HG03139 (cell line): Measurements from ENCODE around the gene SOCS7.
"Not testable (repeated sequence)": the region's sequence is repeated elsewhere in the genome, so short reads cannot be mapped to it uniquely, and the experiment has no call there.

Experiments used
- ATAC-seq: cut with Tn5 transposase; IDR thresholded peaks from one replicate; pipeline ENCODE4 v1.9.1; 2021; ENCODE audit not compliant: unreplicated experiment

Gene SOCS7

GRCh38 chr17:38437313-38437712 is 85.7 kb downstream of the SOCS7 start:
- not testable (repeated sequence) for ATAC-seq

GRCh38 chr17:38439436-38439835 is 87.8 kb downstream of the SOCS7 start:
- ATAC-seq, result no peak

DNA sequence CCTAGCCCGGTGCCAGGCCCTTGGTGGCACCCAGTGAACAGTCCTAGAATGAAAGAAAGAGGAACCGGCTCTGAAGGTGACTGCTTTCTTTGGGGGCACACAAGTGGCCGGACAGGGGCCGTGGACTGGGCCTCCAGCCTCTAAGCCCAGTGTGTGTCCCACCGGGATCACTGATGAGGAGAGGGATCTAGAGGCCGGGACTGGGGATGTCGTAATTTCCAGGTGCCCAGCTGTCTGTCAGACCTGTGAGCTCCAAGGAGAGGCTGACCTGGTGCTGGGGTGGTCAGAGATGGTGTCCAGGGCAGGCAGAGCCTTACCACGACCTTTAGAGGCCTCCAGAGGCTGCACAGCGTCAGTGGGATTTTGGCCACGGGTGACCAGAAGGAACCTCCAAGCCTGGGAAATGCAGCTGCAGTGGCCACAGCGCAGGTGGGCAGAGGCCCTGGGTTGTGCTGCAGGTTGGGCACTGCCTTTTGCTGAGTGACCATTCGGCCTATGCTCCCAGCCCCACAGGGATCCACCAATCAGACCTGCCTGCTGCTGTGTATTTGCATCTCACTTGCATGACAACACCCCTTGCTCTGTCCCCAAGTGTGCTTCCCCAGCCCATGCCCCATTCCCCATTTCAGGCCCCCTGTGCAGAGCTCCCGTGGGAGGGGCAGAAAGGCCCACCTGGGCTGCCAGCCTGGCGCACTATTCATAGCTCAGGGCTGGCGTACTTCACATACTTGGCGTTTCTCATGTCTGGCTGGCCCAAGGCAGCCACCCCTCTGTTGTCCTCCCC is 89.2 kb downstream of the SOCS7 start:
- no peak for ATAC-seq

DNA sequence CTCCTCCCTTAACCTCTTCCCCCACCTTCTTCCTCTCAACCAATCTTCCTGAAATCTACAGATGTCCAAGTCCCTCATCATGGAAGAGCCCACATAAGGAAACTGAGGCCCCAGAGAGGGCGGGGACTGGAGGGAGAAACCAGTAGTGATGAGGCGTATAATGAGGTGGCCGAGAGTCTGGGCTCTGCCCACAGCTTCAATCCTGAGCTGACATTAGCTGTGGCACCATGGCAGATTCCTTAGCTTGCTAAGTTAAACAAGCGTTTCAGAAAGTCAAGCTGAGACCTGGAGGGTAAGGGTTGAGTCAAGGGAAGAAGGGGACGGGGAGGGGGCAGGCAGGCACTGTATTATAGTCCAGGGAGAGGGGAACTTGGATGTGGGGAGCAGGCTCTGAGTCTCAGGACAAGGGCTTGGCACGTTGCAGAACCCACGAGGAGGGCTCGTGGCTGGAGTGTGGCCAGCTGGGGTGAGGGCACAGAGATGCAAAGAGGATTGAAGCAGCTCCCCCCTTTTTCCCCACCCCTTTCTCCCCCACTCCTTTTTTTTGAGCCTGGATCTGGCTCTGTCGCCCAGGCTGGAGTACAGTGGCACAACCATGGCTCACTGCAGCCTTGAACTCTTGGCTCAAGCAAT is 89.9 kb downstream of the SOCS7 start:
- no peak for ATAC-seq

GRCh38 chr17:38442548-38442947 is 90.9 kb downstream of the SOCS7 start:
- no peak for ATAC-seq

- ATAC-seq, result no peak
Observed at GRCh38 chr17:38443356-38444031, 91.8 kb downstream of the SOCS7 start.

DNA sequence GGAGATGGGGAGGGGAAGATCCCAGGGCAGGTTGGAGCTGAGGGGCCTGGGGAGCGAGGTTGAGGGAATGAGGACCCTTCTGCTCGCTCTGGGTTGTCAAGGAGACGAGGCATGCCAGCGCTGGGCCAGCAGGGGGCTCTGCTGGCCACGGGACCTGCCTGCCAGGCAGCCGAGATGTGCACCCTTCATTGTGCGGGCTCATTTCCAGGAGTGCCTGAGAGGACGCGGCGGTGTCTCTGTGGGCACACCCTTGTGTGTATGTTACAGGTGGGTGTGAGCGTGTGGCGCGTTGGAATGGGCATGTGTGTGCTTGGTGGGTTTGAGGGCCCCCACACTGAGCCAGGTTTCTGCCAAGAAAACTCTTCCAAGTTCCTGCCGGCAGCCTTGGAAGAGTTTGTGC is 92.5 kb downstream of the SOCS7 start:
- ATAC-seq, result no peak

- ATAC-seq, result no peak
Observed at GRCh38 chr17:38447502-38448085, 96.0 kb downstream of the SOCS7 start.

GRCh38 chr17:38448208-38448771 is 96.6 kb downstream of the SOCS7 start:
- no peak for ATAC-seq

DNA sequence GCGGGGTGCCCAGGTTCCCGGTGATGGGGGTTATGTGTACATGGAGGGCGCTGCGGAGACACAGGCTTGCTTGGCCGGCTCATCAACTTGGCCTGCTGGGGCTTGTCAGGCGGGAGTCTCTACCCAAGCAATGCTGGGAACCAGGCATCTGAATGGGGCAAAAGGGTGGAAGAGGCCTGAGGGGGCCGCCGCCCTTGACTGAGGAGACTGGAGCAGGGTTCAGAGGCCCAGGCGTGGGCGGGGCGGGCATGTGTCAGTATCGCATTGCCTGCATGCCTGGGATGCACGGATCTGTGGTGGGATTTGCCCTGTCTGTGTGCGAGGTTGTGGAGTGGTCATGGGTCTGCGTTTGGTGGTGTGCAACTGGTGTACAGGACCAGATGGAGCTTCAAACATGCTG is 97.7 kb downstream of the SOCS7 start:
- ATAC-seq, result no peak

GRCh38 chr17:38450557-38451029 is 98.9 kb downstream of the SOCS7 start:
- no peak for ATAC-seq

DNA sequence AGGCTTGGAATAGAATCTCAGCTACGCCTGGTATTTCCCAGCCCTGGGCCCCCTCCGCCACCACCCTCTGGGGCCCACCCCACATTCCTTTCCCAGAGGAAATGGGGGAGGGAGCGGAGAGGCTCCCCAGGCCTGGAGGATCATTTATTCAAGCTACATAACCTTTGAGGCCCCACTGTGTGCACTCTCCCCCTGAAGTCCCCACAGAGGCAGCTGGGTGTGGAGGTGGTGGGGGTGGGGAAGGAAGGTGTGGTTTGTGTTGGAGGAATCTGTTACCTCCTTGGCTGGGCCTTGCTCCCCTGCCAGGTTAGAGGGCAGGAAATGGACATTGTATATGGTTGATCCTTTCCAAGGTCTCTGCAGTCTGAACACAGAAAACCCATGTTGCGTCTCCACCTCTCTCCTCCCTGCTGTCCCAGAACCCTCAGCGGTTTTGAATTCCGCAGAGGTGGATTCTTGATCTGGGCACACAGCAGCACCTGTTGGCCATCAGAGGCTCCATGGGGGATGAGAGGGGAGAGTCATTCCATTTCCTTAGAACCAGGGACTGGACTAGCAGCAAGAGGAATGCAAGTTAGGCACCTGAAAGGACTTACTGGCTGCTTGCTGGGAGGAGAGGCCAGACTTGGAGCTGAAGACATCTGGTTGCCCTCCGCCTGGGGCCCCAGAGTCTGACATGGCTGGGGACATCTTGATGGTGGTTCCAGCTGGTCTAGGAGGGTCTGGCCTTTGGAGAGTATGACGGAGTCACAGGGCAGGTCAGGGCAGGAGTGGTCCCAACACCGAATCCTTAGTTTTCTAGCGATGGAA is 99.6 kb downstream of the SOCS7 start:
- ATAC-seq, result no peak

DNA sequence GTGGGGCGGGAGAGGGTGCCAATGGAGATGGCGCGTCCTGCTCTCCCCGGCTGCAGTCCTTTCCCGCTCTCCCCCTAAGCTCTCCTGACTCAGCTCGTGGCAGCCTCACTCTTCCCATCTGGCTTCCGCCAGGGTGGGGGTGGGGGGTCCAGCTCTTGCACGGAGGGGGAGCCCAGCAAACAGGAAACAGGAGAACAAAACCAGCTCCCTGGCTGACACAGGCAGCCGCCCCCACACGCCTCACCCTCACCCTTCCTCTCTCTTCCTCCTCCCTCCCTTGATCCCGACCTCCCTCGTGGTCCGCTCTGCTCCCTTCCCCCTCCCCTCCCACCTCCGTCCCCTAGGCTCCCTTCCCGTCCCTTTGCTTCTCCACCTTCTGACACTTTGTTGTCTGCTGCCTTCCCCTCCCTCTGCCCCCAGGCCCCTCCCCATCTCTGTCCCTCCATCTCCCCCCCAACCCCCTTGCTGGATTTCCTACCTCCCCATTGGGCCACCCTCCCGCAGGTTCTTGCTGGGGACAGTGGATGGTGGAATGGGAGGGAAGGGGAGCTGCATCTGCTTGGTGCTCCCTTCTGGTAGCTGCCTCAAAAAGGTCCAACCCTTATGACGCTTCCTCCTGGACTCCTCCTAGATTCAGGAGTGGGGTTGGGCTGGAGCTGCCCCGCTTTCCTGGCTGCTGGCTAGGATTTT is 100.3 kb downstream of the SOCS7 start:
- ATAC-seq, result no peak

DNA sequence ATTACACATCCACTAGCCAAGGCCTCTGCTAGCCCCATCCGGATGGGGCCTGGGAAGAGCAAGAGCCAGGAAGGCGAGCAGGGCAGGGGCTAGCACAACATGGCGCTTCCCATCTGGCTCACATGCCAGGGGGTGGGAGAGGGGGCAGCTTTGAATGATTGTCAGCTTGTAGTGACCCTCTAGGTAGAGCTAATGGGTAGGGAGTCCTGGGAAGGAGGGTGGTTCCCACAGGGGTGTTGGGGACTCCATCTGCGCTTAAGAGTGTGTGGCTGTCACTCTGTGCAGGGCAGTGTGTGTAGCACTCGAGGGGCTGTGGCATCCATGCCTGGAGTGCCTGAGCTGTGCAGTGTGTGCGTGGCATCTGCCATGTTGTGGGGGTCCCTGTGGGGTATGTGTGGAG is 101.1 kb downstream of the SOCS7 start:
- ATAC-seq, result no peak

DNA sequence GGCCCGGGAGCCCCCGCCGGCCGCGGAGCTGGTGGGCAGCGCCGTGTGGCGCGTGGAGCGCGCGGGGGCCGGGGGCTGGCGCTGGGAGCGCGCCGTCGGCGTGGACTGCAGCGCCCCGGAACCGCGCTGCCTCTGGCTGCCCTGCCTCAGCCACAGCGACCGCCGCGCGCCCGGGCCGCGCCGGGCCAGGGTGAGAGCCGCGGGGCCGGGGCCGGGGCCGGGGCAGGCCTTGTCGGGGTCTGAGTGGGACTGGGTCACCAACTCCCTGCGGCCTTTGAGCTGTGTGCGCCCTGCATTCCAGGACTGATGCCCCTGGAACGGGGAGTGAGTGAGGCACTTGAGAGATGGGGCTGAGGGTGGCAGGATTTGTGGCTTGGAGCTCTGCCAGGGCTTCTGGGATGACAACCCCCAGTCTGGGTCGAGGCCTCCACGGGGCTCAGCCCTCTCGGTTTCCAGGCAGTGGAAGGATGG is 102.3 kb downstream of the SOCS7 start:
- ATAC-seq, result no peak

GRCh38 chr17:38454532-38454931 is 102.9 kb downstream of the SOCS7 start:
- no peak for ATAC-seq
